ENCODE data around the gene SCUBE1. TPM values are rescaled to one million over a fixed set of nuclear protein-coding genes. Genes with fewer than 3 reads are reported as not detected.
A peak's percentile ranks its signal among the peaks of the same experiment; 100 is the strongest.

Gene SCUBE1
- total RNA-seq, 3 donors from 2014 or later, result 0.48 to 0.98 (median 0.88) TPM

DNA sequence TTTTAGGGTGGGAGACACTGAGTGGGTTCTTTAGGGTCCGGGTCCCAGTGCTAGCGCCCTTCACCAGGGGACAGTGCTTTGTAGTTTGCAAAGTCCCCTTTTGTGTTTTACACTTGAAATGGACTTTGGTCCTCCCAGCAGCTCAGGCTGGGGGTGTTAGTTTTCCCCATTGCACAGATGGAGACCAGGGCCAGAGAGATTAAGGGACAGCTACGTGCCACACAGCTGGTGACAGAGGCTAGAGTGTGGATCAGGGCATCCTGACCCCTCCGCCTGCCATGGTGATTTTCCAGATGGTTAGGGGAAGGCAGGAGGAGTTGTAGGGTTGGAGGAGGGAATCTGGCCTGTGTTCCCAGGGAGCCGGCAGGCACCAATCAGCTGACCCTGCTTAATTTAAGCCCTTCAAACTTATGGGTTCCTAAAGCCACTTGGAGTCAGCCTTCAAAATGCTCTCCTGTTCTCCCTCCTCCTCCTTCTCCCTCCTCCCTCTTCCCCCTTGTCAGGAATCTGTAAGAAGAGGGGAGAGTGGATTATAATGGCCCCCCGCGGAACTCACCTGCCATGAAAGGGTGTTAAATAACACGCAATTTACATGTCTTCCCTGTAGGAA, 46.2 kb upstream of the SCUBE1 start:
- no peaks in the 10 kb centered on the region for H3K4me1 ChIP-seq
- no peaks in the 10 kb centered on the region for H3K9me3 ChIP-seq
- DNase-seq (ENCODE audit: low spot score in 2 of 2), result no peak
- no peak for TF ChIP-seq POLR2A (IDR thresholded peaks at IDR 0.05)
- TF ChIP-seq POLR2AphosphoS5 (IDR thresholded peaks at IDR 0.05), result no peak
- TF ChIP-seq, protein P1, sequence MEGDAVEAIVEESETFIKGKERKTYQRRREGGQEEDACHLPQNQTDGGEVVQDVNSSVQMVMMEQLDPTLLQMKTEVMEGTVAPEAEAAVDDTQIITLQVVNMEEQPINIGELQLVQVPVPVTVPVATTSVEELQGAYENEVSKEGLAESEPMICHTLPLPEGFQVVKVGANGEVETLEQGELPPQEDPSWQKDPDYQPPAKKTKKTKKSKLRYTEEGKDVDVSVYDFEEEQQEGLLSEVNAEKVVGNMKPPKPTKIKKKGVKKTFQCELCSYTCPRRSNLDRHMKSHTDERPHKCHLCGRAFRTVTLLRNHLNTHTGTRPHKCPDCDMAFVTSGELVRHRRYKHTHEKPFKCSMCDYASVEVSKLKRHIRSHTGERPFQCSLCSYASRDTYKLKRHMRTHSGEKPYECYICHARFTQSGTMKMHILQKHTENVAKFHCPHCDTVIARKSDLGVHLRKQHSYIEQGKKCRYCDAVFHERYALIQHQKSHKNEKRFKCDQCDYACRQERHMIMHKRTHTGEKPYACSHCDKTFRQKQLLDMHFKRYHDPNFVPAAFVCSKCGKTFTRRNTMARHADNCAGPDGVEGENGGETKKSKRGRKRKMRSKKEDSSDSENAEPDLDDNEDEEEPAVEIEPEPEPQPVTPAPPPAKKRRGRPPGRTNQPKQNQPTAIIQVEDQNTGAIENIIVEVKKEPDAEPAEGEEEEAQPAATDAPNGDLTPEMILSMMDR (IDR thresholded peaks at IDR 0.05), result no peak
- H3K4me3 ChIP-seq, result no peak overlapping the region
- no peak overlapping the region for H3K27ac ChIP-seq
- peaks cover 0 to 21% of the 10 kb centered on the region in 2 donors for H3K27me3 ChIP-seq
- intact Hi-C loops (cut with DNase I; ENCODE audit: low total_unique reads), result no loop called here
- H3K36me3 ChIP-seq, result no peaks in the 10 kb centered on the region

DNA sequence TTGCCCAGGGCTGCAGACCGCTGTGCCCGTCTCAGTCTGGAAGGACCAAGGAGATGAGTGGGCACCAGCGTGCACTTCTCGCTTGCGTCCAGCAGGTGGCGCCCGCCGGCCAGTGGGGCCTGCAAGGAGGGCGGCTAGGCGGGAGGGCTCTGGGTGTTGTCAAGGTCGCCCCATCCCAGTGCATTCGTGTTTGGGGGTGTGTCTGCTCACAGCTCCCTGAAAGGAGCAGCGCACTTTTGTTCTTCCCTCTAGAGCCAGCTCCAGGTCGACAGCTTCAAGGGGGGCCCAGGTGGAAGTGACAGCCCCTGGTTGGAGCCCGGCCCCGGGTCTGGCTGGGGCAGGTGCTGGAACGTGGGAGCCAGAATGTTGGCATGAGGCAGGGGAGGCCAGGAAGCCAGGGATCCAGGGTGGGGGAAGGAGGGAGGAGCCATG, 45.3 kb upstream of the SCUBE1 start:
- no peaks in the 10 kb centered on the region for H3K36me3 ChIP-seq
- DNase-seq (ENCODE audit: low spot score in 2 of 2), result peak; percentile 49 to 79
- TF ChIP-seq POLR2A (IDR thresholded peaks at IDR 0.05) (no peak), POLR2AphosphoS5 (IDR thresholded peaks at IDR 0.05) (no peak)
- TF ChIP-seq, protein P1 (IDR thresholded peaks at IDR 0.05), result peak; percentile 85 to 87 (median 87)
- no peaks in the 10 kb centered on the region for H3K9me3 ChIP-seq
- no peaks in the 10 kb centered on the region for H3K4me1 ChIP-seq
- H3K27ac ChIP-seq, result no peak overlapping the region
- H3K4me3 ChIP-seq, result no peak overlapping the region
- peaks cover 0 to 21% of the 10 kb centered on the region in 2 donors for H3K27me3 ChIP-seq
- intact Hi-C loops (cut with DNase I; ENCODE audit: low total_unique reads), result no loop called here

DNA sequence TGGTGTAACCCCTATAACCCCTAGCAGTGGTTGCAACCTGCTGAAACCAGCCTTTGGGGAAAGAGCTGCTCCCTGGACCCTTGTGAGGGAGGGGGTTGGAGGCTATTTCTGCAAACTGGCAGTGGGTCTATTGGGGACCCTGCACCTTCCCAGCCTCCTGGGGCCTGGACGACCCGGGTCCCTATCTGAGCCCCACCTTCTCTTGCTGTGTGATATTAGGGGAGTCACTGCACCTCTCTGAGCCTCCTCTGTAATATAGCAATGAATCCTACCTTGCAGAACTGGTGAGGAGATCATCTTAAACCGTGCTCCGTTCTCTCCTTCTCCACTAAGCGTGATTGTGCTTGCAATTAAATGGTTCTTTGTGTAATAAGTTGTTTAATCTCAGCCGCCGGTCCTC, 44.6 kb upstream of the SCUBE1 start:
- DNase-seq (ENCODE audit: low spot score in 2 of 2), result no peak
- H3K36me3 ChIP-seq, result no peaks in the 10 kb centered on the region
- no peak overlapping the region for H3K4me3 ChIP-seq
- TF ChIP-seq, protein P1 (IDR thresholded peaks at IDR 0.05), result no peak
- TF ChIP-seq POLR2AphosphoS5 (IDR thresholded peaks at IDR 0.05), result no peak
- no peak for TF ChIP-seq POLR2A (IDR thresholded peaks at IDR 0.05)
- no peaks in the 10 kb centered on the region for H3K9me3 ChIP-seq
- H3K4me1 ChIP-seq, result no peaks in the 10 kb centered on the region
- no peak overlapping the region for H3K27ac ChIP-seq
- H3K27me3 ChIP-seq, result peaks cover 0 to 21% of the 10 kb centered on the region in 2 donors
- intact Hi-C loops (cut with DNase I; ENCODE audit: low total_unique reads), result no loop called here

DNA sequence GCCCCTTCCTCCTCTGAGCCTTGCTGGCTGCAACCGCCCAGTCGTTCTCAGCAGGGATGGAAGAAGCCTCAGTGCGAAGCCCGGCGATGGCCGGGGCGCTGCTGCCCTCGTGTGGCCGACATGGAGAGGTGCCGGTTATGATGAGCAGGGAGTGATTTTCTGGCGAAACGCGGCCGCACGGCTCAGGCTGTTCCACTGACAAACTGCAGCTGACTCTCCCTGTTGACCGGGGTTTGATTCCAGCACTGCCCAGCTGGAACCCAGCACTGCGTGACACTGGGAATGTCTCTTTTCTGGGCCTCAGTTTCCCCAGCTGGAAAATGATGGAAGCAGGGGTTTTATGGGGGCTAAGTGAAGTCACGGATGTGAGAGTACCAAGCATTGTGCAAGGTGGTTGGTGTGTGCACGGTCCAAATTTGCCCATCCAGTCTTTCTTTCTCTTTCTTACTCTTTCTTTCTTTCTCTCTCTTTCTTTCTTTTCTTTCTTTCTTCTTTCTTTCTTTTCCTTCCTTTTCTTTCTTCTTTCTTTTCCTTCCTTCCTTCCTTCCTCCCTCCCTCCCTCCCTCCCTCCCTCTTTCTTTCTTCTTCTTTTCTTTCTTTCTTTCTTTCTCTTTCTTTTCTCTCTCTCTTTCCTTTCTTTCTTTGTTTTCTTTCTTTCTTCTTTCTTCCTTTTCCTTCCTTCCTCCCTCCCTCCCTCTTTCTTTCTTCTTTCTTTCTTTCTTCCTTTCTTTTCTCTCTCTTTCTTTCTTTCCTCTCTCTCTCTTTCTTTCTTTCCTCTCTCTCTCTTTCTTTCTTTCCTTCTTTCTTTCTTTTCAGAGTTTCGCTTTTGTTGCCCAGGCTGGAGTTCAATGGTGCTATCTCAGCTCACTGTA, 42.8 kb upstream of the SCUBE1 start:
- peak; percentile 47 to 81 for DNase-seq (ENCODE audit: low spot score in 2 of 2)
- intact Hi-C loops (cut with DNase I; ENCODE audit: low total_unique reads), result no loop called here
- no peaks in the 10 kb centered on the region for H3K36me3 ChIP-seq
- no peak overlapping the region for H3K27ac ChIP-seq
- no peak overlapping the region for H3K4me3 ChIP-seq
- peaks cover 0 to 23% of the 10 kb centered on the region in 2 donors for H3K27me3 ChIP-seq
- TF ChIP-seq POLR2AphosphoS5 (IDR thresholded peaks at IDR 0.05), result no peak
- TF ChIP-seq, protein P1 (IDR thresholded peaks at IDR 0.05), result peak; percentile 61 to 92 (median 89)
- TF ChIP-seq POLR2A (IDR thresholded peaks at IDR 0.05), result no peak
- H3K4me1 ChIP-seq, result no peaks in the 10 kb centered on the region
- no peaks in the 10 kb centered on the region for H3K9me3 ChIP-seq

DNA sequence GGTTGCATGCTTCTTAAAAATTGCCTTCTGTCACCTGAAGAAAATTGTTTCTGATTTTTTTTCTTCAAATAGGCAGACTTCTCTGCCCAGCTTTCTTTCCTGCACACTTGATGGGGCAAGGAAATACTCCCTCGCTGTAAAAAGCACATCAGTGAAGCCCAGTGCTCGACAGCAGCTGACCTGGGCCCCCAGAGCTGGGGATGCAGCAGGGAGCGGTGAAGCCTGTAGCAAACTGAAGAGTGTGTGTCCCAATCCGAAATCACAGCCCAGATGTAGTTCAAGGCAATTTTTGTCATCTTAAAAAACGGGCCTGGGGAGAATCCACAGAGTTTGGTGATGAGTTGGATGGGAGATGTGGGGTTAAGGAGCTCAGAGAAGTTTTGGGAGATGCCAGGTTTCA, 41.7 kb upstream of the SCUBE1 start:
- Histone ChIP-seq H3K4me3 (no peak overlapping the region), H3K9me3 (no peaks in the 10 kb centered on the region), H3K27ac (no peak overlapping the region), H3K27me3 (peaks cover 0 to 23% of the 10 kb centered on the region in 2 donors), H3K36me3 (no peaks in the 10 kb centered on the region), H3K4me1 (no peaks in the 10 kb centered on the region)
- no peak for TF ChIP-seq POLR2A (IDR thresholded peaks at IDR 0.05)
- no peak for TF ChIP-seq POLR2AphosphoS5 (IDR thresholded peaks at IDR 0.05)
- TF ChIP-seq, protein P1 (IDR thresholded peaks at IDR 0.05), result no peak
- DNase-seq (ENCODE audit: low spot score in 2 of 2), result no peak
- intact Hi-C loops (cut with DNase I; ENCODE audit: low total_unique reads), result no loop called here
